Superior temporal gyrus (tissue), 1 donor: ENCODE data around the gene HYAL3.
"Not testable (repeated sequence)": the region's sequence is repeated elsewhere in the genome, so short reads cannot be mapped to it uniquely, and the experiment has no call there.

Source experiments
- DNase-seq: peaks from one replicate; pipeline ENCODE4 v3.0.0-alpha.2; 2016; ENCODE audit errors: extremely low spot score

HYAL3 gene

GRCh38 chr3:50270422-50271224 is 28.6 kb downstream of the HYAL3 start:
- DNase-seq, result no peak

- DNase-seq, result no peak
Observed at GRCh38 chr3:50269977-50270413, 29.2 kb downstream of the HYAL3 start.

GRCh38 chr3:50269460-50269859 is 29.7 kb downstream of the HYAL3 start:
- no peak for DNase-seq

GRCh38 chr3:50268703-50269451 is 30.3 kb downstream of the HYAL3 start, which contains the start of gene SEMA3B:
Gene SEMA3B (plus strand): TSS chr3:50269147. CDS start chr3:50269241, 94 bp downstream.
- DNase-seq, result peak; percentile 71

GRCh38 chr3:50268276-50268675 is 30.9 kb downstream of the HYAL3 start:
- no peak for DNase-seq

- DNase-seq, result peak; percentile 64
Observed at GRCh38 chr3:50267280-50267913, 31.8 kb downstream of the HYAL3 start.

- DNase-seq, result no peak
Observed at GRCh38 chr3:50266836-50267235, 32.4 kb downstream of the HYAL3 start.

GRCh38 chr3:50266017-50266416 is 33.2 kb downstream of the HYAL3 start:
- no peak for DNase-seq

GRCh38 chr3:50265571-50265970 is 33.6 kb downstream of the HYAL3 start:
- DNase-seq, result no peak

GRCh38 chr3:50264964-50265485 is 34.2 kb downstream of the HYAL3 start:
- peak; percentile 16 for DNase-seq

- peak; percentile 73 for DNase-seq
Observed at GRCh38 chr3:50264383-50264963, 34.7 kb downstream of the HYAL3 start.

- DNase-seq, result no peak
Observed at GRCh38 chr3:50263478-50264382, 35.5 kb downstream of the HYAL3 start.

- DNase-seq, result no peak
Observed at GRCh38 chr3:50262778-50263177, 36.4 kb downstream of the HYAL3 start.

- not testable (repeated sequence) for DNase-seq
Observed at GRCh38 chr3:50262200-50262599, 37.0 kb downstream of the HYAL3 start.

GRCh38 chr3:50261505-50261904 is 37.7 kb downstream of the HYAL3 start:
- DNase-seq, result peak; percentile 23

GRCh38 chr3:50260942-50261441 is 38.2 kb downstream of the HYAL3 start:
- DNase-seq, result peak; percentile 48

- peak; percentile 93 for DNase-seq
Observed at GRCh38 chr3:50260027-50260941, 38.9 kb downstream of the HYAL3 start.

- no peak for DNase-seq
Observed at GRCh38 chr3:50259432-50260026, 39.7 kb downstream of the HYAL3 start.

GRCh38 chr3:50258979-50259378 is 40.2 kb downstream of the HYAL3 start:
- DNase-seq, result no peak
